ENCODE data around the gene MTHFD2L. TPM values are rescaled to one million over a fixed set of nuclear protein-coding genes. Genes with fewer than 3 reads are reported as not detected.
A peak's percentile ranks its signal among the peaks of the same experiment; 100 is the strongest.

Gene MTHFD2L
- total and polyA plus RNA-seq, 10 donors = 7.8 to 19.7 (median 13.3) TPM

DNA sequence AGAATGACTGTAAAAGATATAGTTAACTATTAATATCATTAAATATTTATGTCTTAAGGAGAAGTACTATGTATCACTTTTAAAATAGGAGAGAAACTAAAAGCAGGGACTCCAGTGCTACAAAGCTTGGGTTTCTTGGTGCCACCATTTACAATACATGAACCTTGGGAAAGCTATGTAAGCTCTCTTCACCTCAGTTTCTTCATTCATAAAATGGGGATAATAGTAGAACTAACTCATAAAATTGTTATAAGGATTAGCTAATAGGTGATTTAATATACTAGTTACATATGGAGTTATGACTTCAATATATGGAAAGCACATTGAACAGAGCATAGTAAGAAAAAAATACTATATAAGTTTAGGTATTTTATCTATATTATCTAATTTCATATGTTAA, 174.0 kb downstream of the MTHFD2L start:
- TF ChIP-seq, protein P1, sequence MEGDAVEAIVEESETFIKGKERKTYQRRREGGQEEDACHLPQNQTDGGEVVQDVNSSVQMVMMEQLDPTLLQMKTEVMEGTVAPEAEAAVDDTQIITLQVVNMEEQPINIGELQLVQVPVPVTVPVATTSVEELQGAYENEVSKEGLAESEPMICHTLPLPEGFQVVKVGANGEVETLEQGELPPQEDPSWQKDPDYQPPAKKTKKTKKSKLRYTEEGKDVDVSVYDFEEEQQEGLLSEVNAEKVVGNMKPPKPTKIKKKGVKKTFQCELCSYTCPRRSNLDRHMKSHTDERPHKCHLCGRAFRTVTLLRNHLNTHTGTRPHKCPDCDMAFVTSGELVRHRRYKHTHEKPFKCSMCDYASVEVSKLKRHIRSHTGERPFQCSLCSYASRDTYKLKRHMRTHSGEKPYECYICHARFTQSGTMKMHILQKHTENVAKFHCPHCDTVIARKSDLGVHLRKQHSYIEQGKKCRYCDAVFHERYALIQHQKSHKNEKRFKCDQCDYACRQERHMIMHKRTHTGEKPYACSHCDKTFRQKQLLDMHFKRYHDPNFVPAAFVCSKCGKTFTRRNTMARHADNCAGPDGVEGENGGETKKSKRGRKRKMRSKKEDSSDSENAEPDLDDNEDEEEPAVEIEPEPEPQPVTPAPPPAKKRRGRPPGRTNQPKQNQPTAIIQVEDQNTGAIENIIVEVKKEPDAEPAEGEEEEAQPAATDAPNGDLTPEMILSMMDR (IDR thresholded peaks at IDR 0.05 in 8 of 11, conservative IDR thresholded peaks at IDR 0.05 in 3 of 11) = no peak
- TF ChIP-seq POLR2AphosphoS5 (IDR thresholded peaks at IDR 0.05) (no peak), POLR2A (IDR thresholded peaks at IDR 0.05) (no peak)
- no peak for DNase-seq
- no peak overlapping the region for H3K4me3 ChIP-seq
- intact Hi-C loops (cut with DNase I; ENCODE audit: low total_unique reads) = no loop called here
- no peak overlapping the region for H3K27ac ChIP-seq
- H3K4me1 ChIP-seq = peaks cover 0 to 7% (median 0%) of the 10 kb centered on the region in 6 donors
- no peaks in the 10 kb centered on the region for H3K27me3 ChIP-seq (replicated peaks in 1 of 7)
- H3K36me3 ChIP-seq = no peaks in the 10 kb centered on the region
- H3K9me3 ChIP-seq = no peaks in the 10 kb centered on the region

DNA sequence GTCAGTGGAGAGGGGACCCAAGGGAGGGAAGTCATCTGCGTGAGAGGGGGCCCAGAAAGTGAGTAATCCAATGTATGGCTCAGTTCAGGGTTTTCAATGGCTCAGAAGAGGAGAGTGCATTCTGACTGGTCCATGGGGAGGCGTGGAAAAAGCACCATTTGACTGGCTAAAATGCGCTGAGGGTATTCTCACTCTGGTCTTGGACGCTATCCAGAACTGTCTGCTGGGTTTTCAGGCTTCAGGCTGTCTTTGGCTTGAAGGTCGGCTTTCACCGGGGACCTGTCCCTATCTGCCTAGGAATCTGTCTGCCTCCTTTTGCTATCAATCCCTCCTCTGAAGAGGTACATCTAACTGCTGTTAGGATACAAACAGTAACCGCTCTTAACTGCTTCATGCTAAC, 176.7 kb downstream of the MTHFD2L start:
- WGBS, 5 donors = 81 to 93% (median 86%) methylated on average over 7 of the region's 7 CpGs
- DNase-seq = no peak
- no peaks in the 10 kb centered on the region for H3K27me3 ChIP-seq (replicated peaks in 1 of 7)
- TF ChIP-seq, protein P1 (IDR thresholded peaks at IDR 0.05 in 8 of 11, conservative IDR thresholded peaks at IDR 0.05 in 3 of 11) = no peak
- TF ChIP-seq POLR2A (IDR thresholded peaks at IDR 0.05) (no peak), POLR2AphosphoS5 (IDR thresholded peaks at IDR 0.05) (no peak)
- no peak overlapping the region for H3K4me3 ChIP-seq
- intact Hi-C loops (cut with DNase I; ENCODE audit: low total_unique reads) = no loop called here
- H3K4me1 ChIP-seq = peaks cover 0 to 7% (median 0%) of the 10 kb centered on the region in 6 donors
- no peaks in the 10 kb centered on the region for H3K9me3 ChIP-seq
- H3K27ac ChIP-seq = no peak overlapping the region
- no peaks in the 10 kb centered on the region for H3K36me3 ChIP-seq

DNA sequence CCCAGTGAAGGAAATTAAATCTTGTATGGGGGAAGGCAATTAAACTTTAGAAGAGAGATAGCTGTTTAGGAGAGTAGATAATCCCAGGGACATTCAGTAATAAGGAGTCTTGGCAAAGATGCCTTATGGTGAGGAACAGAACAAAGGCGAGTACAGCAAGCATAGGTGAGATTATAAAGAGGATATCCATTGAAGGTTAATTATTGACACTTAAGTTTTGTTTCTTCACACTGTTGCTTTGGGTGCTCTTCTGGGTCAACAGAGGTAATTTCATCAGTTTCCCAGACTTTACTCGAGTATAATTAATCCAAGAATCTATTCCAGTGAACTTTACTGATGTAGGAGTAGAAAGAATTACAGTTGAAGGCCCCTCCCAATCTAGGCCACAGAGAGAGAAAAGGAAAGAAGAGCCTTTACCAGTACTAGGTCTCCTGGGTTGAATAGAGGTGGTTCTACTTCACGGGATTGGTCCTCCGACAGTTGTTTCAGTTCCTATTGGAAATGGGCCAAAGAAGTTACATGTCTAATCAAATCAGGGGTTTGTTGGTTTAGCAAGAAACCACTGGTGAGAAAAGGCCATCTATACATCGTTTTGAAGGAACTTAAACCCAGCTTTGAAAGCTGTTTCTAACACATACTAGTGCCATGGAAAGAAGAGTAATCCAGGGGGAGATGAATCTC, 177.6 kb downstream of the MTHFD2L start:
- H3K9me3 ChIP-seq = peaks cover 0 to 4% (median 1%) of the 10 kb centered on the region in 8 donors
- peak overlapping the region in 2 of 8 donors; percentile 13 to 21 for H3K27ac ChIP-seq
- H3K4me3 ChIP-seq = no peak overlapping the region
- no peaks in the 10 kb centered on the region for H3K27me3 ChIP-seq (replicated peaks in 1 of 7)
- H3K4me1 ChIP-seq = peaks cover 0 to 7% (median 0%) of the 10 kb centered on the region in 6 donors
- no peak for DNase-seq
- WGBS, 5 donors = 45 to 65% (median 58%) methylated on average over 5 of the region's 5 CpGs
- H3K36me3 ChIP-seq = no peaks in the 10 kb centered on the region
- TF ChIP-seq POLR2AphosphoS5 (IDR thresholded peaks at IDR 0.05) = no peak
- no peak for TF ChIP-seq POLR2A (IDR thresholded peaks at IDR 0.05)
- TF ChIP-seq, protein P1 (IDR thresholded peaks at IDR 0.05 in 8 of 11, conservative IDR thresholded peaks at IDR 0.05 in 3 of 11) = no peak
- intact Hi-C loops (cut with DNase I; ENCODE audit: low total_unique reads) = no loop called here

DNA sequence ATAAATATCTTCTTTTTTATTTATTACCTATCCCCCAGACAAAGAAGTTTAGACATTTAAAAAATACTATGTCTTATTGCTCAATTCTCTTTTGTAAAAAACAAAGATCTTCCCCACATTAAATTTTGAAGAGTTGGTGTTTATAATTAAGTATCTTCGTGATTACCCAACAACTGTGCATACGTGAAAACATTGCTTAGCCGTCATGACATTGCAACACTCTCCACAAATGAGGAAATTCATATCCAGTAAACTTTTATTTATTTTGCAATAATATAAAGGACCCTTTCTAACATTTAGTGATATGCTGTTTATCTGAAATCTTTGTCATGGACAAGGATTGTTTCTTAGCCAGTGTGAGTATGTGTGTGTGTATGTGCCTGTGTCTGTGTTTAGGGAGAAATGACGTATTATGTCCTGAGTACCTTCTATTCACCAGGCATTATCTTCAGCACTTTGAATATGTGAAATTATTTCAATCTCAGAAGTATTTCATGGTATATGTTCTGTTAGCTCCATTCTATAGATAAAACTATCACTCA, 180.9 kb downstream of the MTHFD2L start:
- Histone ChIP-seq H3K36me3 (no peaks in the 10 kb centered on the region), H3K9me3 (peaks cover 2 to 22% (median 13%) of the 10 kb centered on the region in 8 donors), H3K4me3 (no peak overlapping the region), H3K4me1 (peaks cover 0 to 7% (median 0%) of the 10 kb centered on the region in 6 donors), H3K27ac (peak overlapping the region in 3 of 8 donors; percentile 12 to 60 (median 54)), H3K27me3 (replicated peaks in 1 of 7) (no peaks in the 10 kb centered on the region)
- DNase-seq = no peak
- intact Hi-C loops (cut with DNase I; ENCODE audit: low total_unique reads) = no loop called here
- no peak for TF ChIP-seq POLR2A (IDR thresholded peaks at IDR 0.05)
- TF ChIP-seq POLR2AphosphoS5 (IDR thresholded peaks at IDR 0.05) = no peak
- TF ChIP-seq, protein P1 (IDR thresholded peaks at IDR 0.05 in 8 of 11, conservative IDR thresholded peaks at IDR 0.05 in 3 of 11) = no peak
- WGBS, 5 donors = 46 to 77% (median 66%) methylated on average over 4 of the region's 4 CpGs

Measured in spleen (tissue), 11 donors.